ENCODE measurements around the gene MBNL1. TPM values are rescaled to one million over a fixed set of nuclear protein-coding genes. Genes with fewer than 3 reads are reported as not detected.

Gene MBNL1
- total and polyA plus RNA-seq, 5 donors: 52.7 to 160 (median 149) TPM

DNA sequence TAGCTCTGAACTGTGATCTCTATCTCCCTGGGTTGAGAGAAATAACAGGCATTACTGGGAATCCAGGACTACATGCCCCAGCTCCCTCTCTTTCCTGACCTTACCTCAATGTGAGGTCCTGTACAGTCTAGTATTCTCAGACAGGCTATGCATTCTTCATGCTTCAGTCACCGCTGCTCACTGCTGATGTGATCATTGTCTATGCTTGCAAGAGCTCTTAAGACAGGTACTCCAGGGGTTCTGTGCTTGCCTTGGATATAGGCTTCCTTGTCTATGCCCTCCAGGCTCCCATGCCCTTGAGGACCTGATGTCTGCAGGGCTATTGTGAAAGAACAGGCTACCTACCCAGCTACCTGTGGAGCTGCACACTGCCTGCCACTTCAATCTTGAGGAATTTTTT lies 183.6 kb downstream of the MBNL1 start:
- WGBS: 94% methylated on average over 1 of the region's 1 CpG
- ATAC-seq: peak; percentile 28 to 52
- intact Hi-C loops (cut with DNase I): no loop called here
- H3K4me1 ChIP-seq (ENCODE audit: control insufficient read depth, insufficient read depth, low read length): no peaks in the 10 kb centered on the region
- no peaks in the 10 kb centered on the region for H3K9me3 ChIP-seq (ENCODE audit: control insufficient read depth, low read length)
- H3K4me3 ChIP-seq (ENCODE audit: low read length): no peak overlapping the region
- H3K27me3 ChIP-seq (ENCODE audit: control insufficient read depth, insufficient read depth): no peaks in the 10 kb centered on the region
- DNase-seq: no peak
- no peak overlapping the region for H3K27ac ChIP-seq (ENCODE audit: low read length)

DNA sequence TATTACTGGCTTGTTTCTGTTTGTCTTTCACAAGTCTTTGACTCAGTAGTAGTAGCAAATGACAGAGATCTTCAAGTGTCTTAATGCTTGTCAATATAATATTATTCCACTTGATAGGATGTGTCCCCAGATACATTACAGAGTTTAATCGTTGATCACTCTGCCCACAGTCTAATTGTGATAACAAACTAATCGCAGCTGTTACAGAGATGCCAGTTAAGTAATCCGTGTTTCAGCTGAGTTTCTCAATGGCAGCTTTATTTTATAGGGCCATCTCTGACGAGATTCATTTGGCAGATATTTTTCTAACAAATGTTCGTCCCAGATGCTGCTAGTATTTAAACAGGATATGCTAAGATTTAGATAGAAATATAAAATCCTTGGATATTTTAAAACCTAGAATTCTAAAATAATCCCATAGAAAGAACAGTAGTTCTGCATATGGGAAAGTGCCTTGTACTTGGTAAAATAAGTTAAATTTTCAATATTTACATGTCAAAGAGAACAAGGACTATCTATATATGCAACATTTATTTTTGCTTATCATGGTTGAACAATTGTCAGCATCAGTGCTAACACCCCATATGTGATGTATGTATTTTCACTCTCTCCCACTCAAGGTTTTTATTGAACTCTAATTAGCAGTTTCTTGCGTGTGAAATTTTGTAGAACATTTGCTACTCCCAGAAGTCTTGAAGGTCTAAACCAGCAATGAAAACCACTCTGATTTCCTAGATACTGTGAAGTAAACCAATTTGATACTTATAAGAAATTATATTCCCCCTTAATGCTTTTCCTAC lies 185.5 kb downstream of the MBNL1 start:
- H3K4me1 ChIP-seq (ENCODE audit: control insufficient read depth, insufficient read depth, low read length): no peaks in the 10 kb centered on the region
- intact Hi-C loops (cut with DNase I): no loop called here

DNA sequence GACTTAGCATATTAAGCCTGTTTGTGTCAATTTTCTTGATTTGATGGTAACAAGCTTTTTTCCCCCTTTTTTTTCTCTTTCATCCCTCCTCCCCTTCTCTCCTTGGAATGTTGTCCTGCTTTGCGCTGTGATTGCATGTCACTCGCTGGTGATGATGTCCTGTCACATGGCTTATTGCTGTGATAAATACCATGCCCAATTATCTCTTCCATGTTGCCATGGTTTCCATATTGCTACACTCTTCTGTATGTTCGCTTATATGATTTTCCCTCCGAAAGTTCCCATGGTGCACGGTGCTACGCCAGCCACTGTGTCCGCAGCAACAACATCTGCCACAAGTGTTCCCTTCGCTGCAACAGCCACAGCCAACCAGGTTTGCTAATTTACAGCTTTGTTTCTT lies 187.3 kb downstream of the MBNL1 start:
- DNase-seq (no peak), ATAC-seq (no peak)
- Histone ChIP-seq H3K9me3 (ENCODE audit: control insufficient read depth, low read length) (no peaks in the 10 kb centered on the region), H3K4me3 (ENCODE audit: low read length) (no peak overlapping the region), H3K4me1 (ENCODE audit: control insufficient read depth, insufficient read depth, low read length) (peaks cover 1% of the 10 kb centered on the region), H3K27ac (ENCODE audit: low read length) (no peak overlapping the region), H3K27me3 (ENCODE audit: control insufficient read depth, insufficient read depth) (no peaks in the 10 kb centered on the region)
- intact Hi-C loops (cut with DNase I): no loop called here
- WGBS: 96% methylated on average over 8 of the region's 8 CpGs

More for the DNA sequence above, 185.5 kb downstream of the MBNL1 start:
- 64% methylated on average over 6 of the region's 6 CpGs for WGBS
- ATAC-seq (no peak), DNase-seq (no peak)
- Histone ChIP-seq H3K27me3 (ENCODE audit: control insufficient read depth, insufficient read depth) (no peaks in the 10 kb centered on the region), H3K27ac (ENCODE audit: low read length) (no peak overlapping the region), H3K4me3 (ENCODE audit: low read length) (no peak overlapping the region), H3K9me3 (ENCODE audit: control insufficient read depth, low read length) (no peaks in the 10 kb centered on the region)

DNA sequence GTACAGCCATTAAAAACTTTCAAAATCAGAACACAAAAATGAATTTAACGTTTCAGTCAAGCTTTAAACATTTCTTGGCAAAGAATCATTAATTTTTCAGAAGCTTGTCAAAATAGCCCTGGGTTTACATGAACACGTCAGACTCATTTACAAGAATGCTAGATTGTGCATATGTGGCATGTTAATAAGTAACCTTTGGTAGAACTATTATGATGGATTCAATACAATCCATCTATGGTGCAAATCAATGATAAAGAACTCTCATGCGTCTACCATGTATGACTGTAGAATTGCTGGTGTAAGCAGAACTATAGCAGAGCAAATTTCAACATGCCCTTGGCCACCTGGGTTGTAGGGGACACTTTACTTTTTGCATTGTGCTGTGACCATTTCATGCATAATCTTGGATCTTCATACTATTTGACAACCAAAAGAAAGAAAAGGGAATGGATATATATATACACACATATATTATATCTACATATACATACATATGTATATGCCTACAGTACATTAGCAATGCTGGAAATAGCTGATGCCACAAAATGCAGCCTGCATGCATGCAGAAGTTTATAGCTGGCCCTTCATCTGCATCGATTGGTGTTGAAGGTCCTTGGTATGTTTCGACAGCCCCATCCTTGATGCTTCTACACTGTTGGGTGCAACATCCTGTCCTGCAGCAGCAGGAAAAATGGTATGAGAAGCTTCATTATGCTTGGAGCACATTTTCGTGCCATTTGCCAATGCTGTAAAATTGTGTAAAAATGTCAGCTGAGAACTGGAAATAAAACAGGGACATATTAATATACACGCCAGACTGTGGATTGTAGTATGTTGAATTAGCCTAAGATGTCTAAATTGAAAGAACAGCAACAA lies 189.0 kb downstream of the MBNL1 start:
- Histone ChIP-seq H3K9me3 (ENCODE audit: control insufficient read depth, low read length) (no peaks in the 10 kb centered on the region), H3K4me3 (ENCODE audit: low read length) (no peak overlapping the region), H3K4me1 (ENCODE audit: control insufficient read depth, insufficient read depth, low read length) (peaks cover 1% of the 10 kb centered on the region), H3K27me3 (ENCODE audit: control insufficient read depth, insufficient read depth) (no peaks in the 10 kb centered on the region), H3K27ac (ENCODE audit: low read length) (no peak overlapping the region)
- DNase-seq (no peak), ATAC-seq (no peak)
- intact Hi-C loops (cut with DNase I): no loop called here
- WGBS: 79% methylated on average over 7 of the region's 7 CpGs

DNA sequence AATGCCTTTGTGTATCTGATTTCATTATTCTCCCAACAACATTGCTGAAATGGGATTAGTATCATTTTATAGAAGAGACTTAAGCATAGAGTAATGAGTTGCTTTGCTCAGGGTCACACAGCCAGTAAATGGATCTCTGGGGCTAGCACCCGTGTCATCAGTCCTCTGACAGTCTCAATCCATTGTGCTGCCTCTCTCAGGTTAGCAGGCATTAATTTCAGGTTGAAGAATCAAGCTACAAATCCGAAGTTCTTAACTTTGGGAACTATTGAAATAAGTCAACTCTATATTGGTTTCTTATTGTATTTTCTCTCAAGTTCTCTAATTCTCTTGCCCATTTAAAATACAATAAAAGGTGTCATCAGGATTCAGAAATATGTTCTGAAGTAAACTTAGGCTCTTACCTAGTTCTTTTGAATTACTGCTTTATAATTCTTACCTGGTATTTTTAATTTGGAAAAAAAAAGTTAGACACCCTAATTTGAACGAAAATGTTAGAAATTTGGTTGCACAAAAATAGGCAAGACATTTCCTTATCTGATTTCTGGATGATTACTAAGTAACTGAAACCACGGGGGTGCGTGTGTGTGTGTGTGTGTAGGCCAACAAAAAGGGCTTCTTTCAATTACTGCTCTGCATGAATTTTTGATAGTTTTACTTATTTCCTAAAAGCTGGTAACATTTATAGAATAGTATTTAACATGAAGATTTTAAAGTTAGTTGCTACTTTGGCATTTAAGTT lies 189.8 kb downstream of the MBNL1 start:
- 78% methylated on average over 5 of the region's 5 CpGs for WGBS
- Histone ChIP-seq H3K27me3 (ENCODE audit: control insufficient read depth, insufficient read depth) (no peaks in the 10 kb centered on the region), H3K27ac (ENCODE audit: low read length) (no peak overlapping the region), H3K4me1 (ENCODE audit: control insufficient read depth, insufficient read depth, low read length) (peaks cover 1% of the 10 kb centered on the region), H3K4me3 (ENCODE audit: low read length) (no peak overlapping the region), H3K9me3 (ENCODE audit: control insufficient read depth, low read length) (no peaks in the 10 kb centered on the region)
- intact Hi-C loops (cut with DNase I): no loop called here
- DNase-seq (no peak), ATAC-seq (no peak)

DNA sequence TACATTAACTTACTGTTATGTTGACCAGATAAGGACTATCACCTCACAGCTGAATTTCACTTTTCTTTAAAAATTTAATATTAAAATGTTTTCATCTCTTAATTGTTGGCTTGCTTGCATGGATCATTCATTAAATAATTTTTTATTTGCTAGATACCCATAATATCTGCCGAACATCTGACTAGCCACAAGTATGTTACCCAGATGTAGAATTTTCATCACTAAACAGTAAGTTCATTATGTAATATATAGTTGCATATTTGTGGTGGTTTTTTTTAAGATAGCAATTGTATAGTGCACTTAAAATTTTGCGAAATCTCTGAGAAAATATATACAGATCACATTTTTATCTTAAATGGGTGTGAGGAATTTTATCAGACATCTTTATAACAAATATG lies 190.4 kb downstream of the MBNL1 start:
- intact Hi-C loops (cut with DNase I): no loop called here
- Histone ChIP-seq H3K4me3 (ENCODE audit: low read length) (no peak overlapping the region), H3K27ac (ENCODE audit: low read length) (no peak overlapping the region), H3K27me3 (ENCODE audit: control insufficient read depth, insufficient read depth) (no peaks in the 10 kb centered on the region), H3K9me3 (ENCODE audit: control insufficient read depth, low read length) (no peaks in the 10 kb centered on the region), H3K4me1 (ENCODE audit: control insufficient read depth, insufficient read depth, low read length) (peaks cover 1% of the 10 kb centered on the region)
- 97% methylated on average over 2 of the region's 2 CpGs for WGBS
- DNase-seq (no peak), ATAC-seq (no peak)

DNA sequence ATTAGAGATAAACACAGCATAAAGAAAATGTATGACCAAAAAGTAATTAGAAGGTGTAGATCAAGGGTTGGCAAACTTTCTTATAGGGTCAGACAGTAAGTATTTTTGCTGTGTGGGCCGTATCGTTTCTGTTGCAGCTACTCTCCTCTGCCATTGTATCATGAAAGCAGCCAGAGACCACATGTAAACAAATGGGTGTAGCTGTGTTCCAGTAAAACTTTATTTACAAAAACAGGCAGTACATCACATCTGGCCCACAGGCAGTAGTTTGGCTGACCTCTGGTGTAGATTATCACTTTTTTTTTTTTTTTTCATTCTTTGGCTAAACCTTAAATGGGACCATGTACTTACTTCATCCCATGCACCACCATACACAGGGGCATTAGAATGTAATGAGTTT lies 190.8 kb downstream of the MBNL1 start:
- Histone ChIP-seq H3K27me3 (ENCODE audit: control insufficient read depth, insufficient read depth) (no peaks in the 10 kb centered on the region), H3K9me3 (ENCODE audit: control insufficient read depth, low read length) (no peaks in the 10 kb centered on the region), H3K4me1 (ENCODE audit: control insufficient read depth, insufficient read depth, low read length) (peaks cover 1% of the 10 kb centered on the region), H3K27ac (ENCODE audit: low read length) (no peak overlapping the region), H3K4me3 (ENCODE audit: low read length) (no peak overlapping the region)
- DNase-seq (no peak), ATAC-seq (no peak)
- intact Hi-C loops (cut with DNase I): no loop called here
- 92% methylated on average over 2 of the region's 2 CpGs for WGBS

DNA sequence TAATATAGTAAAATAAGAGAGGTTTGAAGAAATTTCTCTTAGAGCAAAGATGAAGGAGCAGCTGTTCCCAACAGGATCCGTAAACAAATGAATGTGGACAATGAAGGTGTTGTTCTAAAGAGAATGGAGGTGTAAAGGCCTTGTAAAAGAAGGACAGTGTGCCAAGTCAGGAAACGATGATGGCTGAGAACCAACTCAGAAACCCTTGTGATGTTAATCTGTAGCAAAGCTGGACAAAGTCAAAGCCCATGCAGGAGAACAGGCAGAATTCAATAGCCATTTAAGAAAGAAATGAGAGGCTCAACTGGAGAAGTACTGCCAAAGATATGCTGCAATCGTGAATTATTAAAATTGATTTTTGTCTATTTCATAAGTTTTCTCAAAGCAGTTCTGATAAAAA lies 192.2 kb downstream of the MBNL1 start:
- peaks cover 1% of the 10 kb centered on the region for H3K4me1 ChIP-seq (ENCODE audit: control insufficient read depth, insufficient read depth, low read length)
- H3K27ac ChIP-seq (ENCODE audit: low read length): no peak overlapping the region
- no peaks in the 10 kb centered on the region for H3K9me3 ChIP-seq (ENCODE audit: control insufficient read depth, low read length)
- 44% methylated on average over 3 of the region's 3 CpGs for WGBS
- no peak overlapping the region for H3K4me3 ChIP-seq (ENCODE audit: low read length)
- no peaks in the 10 kb centered on the region for H3K27me3 ChIP-seq (ENCODE audit: control insufficient read depth, insufficient read depth)
- ATAC-seq (no peak), DNase-seq (no peak)
- intact Hi-C loops (cut with DNase I): no loop called here

DNA sequence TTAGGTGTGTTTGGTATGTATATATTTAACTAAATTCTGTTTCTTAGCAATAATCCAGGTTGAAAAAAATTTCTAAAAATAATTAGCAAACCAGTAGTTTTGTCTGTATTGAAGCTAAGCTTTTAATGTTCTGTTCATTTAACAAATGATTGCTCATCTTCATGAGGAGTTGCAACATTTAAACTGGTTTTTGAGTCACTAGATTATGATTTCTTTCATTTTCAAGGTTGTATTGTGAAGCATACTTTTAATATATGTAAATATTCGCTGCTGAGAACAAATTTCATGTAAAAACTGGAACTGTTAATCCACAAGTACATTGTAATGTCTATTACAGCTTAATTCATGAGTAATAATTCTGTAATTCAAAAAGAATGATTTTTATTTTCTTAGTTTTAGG lies 192.7 kb downstream of the MBNL1 start:
- ATAC-seq: no peak
- H3K9me3 ChIP-seq (ENCODE audit: control insufficient read depth, low read length): no peaks in the 10 kb centered on the region
- 93% methylated on average over 1 of the region's 1 CpG for WGBS
- no peak overlapping the region for H3K27ac ChIP-seq (ENCODE audit: low read length)
- H3K27me3 ChIP-seq (ENCODE audit: control insufficient read depth, insufficient read depth): no peaks in the 10 kb centered on the region
- intact Hi-C loops (cut with DNase I): no loop called here
- no peak for DNase-seq
- no peak overlapping the region for H3K4me3 ChIP-seq (ENCODE audit: low read length)
- peaks cover 1% of the 10 kb centered on the region for H3K4me1 ChIP-seq (ENCODE audit: control insufficient read depth, insufficient read depth, low read length)

DNA sequence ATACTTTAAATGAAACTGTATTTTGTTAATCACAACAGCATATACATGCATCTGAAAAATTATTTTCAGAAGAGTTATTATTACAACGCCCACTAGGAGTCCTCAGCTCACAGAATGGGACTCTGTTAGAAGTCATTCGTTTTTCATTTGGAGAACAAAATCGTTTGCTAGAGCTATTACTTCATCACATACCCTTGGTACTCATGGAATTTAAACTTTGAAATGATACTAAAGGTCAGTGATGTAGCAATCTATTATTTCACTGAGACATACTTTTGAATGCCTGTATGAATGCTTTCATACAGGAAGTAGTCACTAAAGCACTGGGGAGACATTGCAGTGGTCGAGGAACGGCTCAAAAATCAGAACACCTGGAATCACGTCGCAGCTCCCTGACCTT lies 198.1 kb downstream of the MBNL1 start:
- WGBS: 66% methylated on average over 7 of the region's 7 CpGs
- Histone ChIP-seq H3K27ac (ENCODE audit: low read length) (no peak overlapping the region), H3K9me3 (ENCODE audit: control insufficient read depth, low read length) (no peaks in the 10 kb centered on the region), H3K4me3 (ENCODE audit: low read length) (no peak overlapping the region), H3K27me3 (ENCODE audit: control insufficient read depth, insufficient read depth) (no peaks in the 10 kb centered on the region), H3K4me1 (ENCODE audit: control insufficient read depth, insufficient read depth, low read length) (no peaks in the 10 kb centered on the region)
- DNase-seq: no peak
- intact Hi-C loops (cut with DNase I): no loop called here
- peak in 1 of 2 donors; percentile 62 for ATAC-seq
